ENCODE measurements around the gene DPYSL4.

GRCh38 chr10:132208462-132209050 lies 21.8 kb downstream of the DPYSL4 start:
- TF ChIP-seq CTCF (IDR thresholded peaks at IDR 0.05; ENCODE audit: low read depth, low read length, poor library complexity, severe bottlenecking) (no peak), EZH2phosphoT487 (IDR thresholded peaks at IDR 0.05; ENCODE audit: borderline replicate concordance, low read length) (no peak)
